Measurements from ENCODE around the gene PODNL1.

The PODNL1 gene

DNA sequence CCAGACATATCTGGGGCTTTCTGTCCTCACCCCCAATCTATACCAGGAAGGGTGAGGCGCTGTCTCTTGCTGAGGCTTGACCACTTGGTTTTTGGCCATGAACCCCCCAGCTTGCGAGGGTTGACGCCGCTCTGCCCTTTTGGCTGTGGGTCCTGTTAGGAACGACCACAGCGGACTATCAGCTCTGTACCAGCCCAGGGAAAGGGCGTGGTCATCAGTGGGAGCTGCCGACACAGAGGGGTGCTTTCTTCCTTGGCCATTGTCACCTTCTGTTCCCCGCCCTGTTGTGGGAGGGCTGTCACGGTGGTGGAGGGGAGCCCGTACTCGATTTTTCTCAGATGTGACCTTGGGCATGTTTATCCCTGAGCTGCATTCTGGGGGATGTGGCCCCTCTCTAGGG is 19.8 kb upstream of the PODNL1 start:
- no peak for DNase-seq (ENCODE audit: low read depth, low spot score)

DNA sequence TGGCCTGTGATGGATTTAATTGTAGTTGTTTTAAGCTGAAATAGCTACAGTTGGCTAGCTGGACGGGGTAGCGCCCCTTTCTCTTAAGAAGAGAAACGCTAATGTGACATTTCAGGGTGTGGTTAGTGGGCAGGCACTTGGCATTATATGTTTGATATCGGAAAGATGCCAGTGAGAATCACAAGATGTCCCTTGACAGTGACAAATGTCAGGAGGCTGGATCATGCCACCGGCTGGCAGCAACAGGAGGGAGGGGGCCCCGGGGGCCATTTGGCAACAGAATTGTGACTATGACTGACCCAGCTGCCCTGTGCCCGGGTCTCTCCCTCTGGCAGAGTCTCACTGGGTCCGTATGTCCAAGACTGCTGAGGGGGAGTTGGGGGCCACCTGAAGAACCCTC is 18.8 kb upstream of the PODNL1 start:
- DNase-seq (ENCODE audit: low read depth, low spot score): no peak

DNA sequence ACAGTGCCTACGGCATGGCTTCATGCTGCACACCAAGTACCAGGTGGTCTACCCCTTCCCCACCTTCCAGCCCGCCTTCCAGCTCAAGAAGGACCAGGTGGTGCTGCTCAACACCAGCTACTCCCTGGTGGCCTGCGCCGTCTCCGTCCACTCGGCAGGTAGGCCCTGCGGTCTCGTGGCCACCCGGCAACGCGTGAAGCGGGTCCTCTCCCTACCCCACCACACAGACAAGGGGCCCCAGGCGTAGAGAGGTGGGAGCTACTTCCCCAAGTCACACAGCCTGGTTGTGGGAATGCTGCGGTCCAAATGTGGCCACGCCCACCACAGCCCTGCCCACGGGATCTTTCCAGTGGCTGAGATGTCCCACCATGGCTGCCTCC is 18.1 kb upstream of the PODNL1 start:
- no peak for DNase-seq (ENCODE audit: low read depth, low spot score)

DNA sequence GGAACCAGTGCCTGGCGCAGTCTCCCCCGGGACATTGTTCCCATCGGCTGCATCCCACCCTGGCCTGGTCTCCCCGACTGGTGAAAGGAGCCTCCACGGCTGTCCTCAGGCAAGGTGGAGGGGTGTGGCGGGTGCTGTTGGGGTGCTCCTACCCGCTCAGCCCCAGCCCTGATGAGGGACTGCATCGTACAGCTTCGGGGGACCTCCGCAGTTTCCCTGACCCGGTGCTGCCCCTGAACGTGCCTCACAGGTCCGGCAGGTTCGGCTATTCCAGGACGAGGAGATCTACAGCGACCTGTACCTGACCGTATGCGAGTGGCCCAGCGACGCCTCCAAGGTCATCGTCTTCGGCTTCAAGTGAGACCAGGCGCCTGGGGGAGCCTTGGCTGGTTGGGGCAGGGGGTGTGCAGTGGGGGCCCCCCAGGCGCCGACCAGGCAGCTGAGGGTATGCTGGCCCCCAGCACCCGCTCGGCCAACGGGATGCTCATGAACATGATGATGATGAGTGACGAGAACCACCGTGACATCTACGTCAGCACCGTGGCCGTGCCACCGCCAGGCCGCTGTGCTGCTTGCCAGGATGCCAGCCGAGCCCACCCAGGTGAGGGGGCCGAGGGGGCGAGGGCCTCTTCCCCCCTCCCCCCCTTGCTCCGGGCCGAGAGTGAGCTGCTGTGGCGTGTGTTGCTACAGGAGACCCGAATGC is 17.6 kb upstream of the PODNL1 start:
- no peak for DNase-seq (ENCODE audit: low read depth, low spot score)

DNA sequence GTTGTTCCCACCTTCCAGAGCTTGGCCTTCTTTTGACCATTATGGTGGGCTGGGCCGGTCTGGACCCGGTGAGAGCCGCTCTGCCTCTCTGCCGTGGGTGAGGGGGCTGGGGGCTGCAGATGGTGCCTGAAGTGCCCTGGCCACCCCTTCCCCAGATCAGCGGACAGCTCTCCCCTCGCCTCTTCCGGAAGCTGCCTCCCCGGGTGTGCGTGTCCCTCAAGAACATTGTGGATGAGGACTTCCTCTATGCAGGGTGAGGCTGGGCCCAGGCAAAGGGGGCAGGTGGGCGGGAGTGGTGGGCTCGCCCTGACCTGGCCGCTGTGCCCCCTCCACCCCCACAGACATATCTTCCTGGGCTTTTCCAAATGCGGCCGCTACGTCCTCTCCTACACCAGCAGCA is 16.0 kb upstream of the PODNL1 start:
- DNase-seq (ENCODE audit: low read depth, low spot score): no peak

DNA sequence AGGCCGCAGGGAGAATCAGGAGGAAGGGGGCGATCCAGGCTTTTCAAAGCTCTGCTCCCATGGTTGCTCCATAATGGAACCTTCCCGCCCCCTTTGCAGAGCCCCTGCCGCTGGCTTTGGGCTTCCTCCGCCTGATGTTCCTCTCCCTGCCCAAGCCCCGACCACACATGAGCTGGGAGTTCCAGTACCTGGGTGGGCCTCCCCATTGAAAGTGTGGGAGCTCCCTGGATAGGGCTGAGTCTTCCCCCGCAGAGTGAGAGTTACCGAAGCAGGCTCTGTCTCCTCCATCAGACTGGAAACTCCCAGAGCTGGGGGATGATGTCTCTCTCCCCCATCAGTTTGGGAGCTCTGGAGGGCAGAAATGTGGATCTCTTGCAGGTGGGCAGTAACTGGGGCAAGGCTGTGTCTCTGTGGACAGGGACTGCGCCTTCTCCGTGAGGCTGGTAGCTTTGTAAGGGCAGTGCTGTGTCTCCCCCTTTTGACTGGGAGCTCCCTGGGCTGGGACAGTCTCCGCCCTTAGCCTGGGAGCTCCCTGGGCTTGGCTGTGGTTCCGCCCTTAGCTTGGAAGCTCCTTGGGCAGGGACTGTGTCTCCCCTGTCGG is 14.8 kb upstream of the PODNL1 start:
- no peak for DNase-seq (ENCODE audit: low read depth, low spot score)

DNA sequence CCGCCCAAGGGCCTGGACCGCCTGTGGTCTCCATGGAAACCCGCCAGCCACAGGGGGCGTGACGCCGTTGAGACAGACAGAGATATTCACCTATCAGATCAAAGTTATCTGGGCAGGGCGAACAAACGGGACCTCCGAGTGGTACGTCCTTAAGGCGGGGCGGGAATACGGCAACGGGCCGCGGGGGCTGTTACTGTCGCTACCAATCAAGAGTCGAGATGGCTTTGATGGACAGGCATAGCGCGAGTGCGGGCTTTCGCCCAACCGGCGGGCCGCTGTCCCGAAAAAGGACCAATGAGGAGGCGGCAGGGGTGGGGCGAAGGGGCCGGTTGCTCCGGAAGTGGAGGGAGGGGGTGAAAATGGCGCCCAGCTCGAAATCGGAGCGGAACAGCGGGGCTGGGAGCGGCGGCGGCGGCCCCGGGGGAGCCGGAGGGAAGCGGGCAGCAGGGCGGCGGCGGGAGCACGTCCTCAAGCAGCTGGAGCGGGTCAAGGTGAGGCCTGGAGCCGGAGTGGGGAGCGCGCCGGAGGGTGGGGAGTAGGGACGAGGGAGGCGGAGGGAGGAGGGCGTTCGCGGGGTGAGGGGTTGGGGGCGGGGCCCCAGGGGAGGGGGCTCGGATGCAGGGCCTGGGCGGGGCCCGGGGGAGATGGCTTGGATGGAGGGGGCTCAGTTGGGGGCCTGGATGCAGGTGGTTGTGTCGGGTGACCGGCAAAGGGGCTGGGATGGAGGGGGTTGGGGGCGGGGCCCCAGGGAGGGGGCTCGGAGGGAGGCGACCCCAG is 14.1 kb upstream of the PODNL1 start, which contains the start of gene DCAF15:
TSS of gene DCAF15 (plus strand) at position 356 of the 777 bp plus-strand sequence. CDS start at position 360, 4 bp downstream.
- DNase-seq (ENCODE audit: low read depth, low spot score): peak; percentile 99

DNA sequence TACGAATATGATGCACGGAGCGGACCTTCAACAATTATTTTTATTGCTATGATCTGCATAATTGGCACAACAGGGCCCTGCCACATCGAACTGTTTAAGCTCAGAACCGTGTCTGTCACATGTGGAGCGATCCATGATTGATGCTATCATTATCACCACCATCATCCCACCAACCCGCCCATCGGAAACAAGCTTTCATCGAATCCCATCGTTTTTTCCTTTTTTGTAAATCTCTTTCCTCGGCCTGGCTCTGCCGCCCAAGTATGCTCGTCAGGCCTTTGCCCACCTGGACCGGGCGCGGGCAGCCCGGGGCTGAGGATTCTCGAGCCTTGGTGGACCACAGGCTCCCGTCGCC is 13.6 kb upstream of the PODNL1 start:
- no peak for DNase-seq (ENCODE audit: low read depth, low spot score)

DNA sequence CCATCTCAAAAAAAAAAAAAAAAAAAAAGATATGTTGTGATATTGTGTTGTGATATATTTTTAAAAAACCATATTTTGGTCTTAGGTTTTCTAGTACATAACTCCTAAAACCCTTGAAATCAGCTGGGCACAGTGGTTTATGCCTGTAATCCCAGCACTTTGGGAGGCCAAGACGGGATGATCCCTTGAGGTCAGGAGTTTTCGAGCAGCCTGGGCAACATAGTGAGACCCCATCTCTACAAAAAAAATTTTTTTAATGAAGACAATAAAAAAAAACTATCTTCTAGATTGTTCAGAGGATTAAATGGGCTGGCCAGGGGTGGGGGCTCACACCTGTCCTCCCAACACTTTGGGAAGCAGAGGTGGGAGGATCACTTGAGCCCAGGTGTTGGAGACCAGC is 12.8 kb upstream of the PODNL1 start:
- no peak for DNase-seq (ENCODE audit: low read depth, low spot score)

DNA sequence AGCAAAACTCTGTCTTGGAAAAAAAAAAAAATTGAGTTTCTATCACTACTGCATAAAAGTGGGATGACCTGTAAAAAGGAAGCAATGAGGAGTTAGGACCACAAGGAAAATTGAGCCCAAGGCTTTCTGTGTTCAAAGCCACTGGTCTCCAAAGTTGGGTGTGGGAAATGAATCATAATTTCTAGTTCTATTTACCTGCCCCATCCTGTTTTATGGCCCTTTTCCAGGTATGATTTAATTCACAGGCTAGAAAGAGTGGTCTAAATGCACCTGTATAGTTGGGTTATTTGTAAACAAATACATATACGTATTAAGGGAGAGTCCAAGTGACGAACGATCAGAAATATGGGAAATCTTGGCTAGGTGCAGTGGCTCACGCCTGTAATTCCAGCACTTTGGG is 8.2 kb upstream of the PODNL1 start:
- DNase-seq (ENCODE audit: low read depth, low spot score): no peak

DNA sequence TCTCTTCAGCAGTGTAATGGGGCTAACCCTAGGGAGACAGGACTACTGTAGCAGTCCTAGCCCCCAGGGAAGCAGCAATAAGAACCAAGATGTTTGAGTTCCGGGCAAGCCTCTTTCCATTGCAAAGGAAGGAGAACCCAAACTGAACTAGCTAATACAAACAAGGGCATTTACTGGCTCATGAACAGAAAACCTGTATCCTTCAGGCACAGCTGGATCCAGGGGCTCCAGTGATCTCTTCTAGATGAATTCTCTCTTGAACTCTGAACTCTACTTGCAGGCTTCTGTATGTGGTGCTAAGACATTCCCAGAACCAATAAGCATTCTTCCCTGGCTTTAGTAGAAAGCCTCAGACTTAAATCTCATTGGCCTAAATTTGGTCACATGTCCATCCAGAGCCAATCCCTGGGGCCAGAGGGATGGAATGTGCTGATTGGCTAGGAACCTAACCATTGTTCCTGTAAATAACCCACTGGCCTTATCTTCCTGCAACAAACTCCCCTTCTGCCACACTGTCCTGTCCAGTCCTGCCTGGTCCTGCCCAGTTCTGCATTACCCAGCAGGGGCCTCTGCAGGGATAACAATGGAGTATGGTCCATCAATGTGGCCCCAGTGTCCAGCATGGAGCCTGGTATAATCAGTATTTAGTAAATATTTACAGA is 3.9 kb upstream of the PODNL1 start:
- DNase-seq (ENCODE audit: low read depth, low spot score): no peak

DNA sequence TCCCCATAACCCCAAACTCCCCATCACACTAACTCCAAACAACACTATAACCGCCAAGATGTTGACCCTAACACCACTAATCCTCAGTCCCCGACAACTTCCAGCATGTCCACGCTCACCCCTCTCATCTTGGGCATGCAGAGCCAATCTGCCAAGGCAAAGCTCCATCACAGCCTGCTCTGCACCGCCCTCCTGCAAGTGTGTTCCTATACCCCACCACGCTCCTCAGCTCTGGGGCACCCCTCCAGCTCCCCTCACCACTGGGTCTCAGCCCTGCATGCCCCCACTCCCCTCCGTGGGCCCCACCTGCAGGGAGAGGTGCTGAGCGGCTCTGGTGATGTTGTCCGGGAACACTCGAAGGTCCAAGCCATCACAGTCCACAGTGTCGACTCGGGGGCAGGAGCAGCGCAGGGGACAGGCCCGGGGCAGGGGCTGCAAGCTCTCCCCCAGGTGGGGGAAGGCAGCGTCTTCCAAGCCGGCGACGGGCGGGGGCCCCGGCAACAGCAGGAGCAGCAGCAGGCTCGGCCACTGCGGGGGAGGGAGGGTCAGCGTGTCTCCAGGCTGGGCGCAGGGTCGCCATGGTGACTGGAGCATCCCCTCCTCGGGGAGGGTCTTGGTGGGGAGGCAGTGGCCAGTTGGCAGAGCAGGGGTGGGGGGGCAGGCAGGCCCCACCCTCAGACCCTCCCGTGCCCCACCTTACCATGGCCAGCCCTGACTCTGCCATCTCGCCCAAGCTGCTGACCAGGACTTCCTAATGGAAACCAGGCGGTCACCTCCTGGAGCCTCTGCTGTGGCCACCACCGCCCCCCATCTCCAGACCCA is 527 bp downstream of the PODNL1 start:
- no peak for DNase-seq (ENCODE audit: low read depth, low spot score)

DNA sequence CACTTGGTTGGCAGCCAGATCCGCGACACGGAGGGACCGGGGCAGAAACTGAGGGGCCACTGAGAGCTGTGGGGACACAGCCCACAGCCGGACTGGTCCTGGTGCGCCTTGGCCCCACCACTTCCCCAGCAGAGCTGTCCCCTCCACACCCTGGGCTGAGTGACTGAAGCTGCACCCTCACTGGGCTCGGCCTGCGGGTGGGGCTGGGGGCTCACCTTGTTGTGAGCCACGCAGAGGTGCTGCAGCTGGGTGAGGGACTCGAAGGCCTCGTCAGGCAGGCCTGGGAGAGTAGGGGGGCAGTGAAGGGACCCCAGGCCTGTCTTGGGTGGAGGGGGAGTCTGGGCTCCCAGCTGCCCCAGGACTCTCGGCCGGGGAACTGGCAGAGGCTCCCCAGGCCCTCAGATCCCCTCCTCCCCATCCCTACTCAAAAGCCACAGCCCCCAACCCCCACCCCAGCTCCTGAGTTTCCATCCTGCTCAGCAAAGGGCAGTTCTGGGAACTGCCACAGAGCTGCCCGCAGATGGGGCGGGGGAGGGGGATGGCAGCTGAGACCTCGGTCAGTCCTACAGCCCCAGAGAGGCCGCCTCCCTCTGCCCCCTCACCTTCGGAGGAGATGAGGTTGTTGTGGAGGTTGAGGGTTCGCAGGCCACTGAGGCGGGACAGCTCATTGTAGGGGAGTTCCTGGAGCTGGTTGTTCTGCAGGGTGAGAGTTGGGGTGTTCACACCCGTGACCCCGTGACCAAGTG is 2.3 kb downstream of the PODNL1 start:
- DNase-seq (ENCODE audit: low read depth, low spot score): no peak

DNA sequence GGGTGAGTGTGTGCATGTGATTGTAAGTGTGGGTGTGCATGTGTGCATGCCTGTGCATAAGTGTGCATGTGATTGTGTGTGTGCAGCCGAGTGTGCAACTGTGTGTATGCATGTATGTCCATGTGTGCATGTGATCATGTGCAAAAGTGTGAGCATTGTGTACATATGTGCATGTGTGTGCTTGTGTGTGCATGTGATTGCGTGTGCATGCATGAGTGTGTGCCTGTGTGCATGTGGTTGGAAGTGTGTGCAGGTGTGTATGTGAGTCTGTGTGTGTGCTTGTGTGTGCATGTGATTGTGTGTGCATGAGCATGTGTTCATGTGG is 3.5 kb downstream of the PODNL1 start:
- no peak for DNase-seq (ENCODE audit: low read depth, low spot score)

DNA sequence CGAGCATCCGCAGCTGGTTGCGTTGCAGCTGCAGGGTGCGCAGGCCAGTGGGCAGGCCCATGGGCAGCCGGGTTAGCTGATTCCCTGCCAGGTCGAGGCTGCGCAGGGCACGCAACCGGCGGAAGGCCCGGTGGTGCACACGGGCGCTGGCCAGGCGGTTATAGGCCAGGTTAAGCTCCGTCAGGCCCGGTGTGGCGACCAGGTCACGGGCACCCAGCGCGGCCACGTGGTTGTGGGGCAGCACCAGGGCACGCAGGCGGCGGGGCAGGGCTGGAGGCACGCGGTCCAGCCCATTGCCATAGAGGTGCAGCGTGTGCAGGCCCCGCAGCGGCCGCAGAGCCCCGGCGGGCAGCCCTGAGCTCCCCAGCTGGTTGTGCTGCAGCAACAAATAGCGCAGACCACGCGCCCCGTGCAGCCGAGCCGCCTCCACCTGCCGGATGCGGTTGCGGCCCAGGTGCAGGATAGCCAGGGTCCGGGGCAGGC is 5.3 kb downstream of the PODNL1 start:
- DNase-seq (ENCODE audit: low read depth, low spot score): no peak

DNA sequence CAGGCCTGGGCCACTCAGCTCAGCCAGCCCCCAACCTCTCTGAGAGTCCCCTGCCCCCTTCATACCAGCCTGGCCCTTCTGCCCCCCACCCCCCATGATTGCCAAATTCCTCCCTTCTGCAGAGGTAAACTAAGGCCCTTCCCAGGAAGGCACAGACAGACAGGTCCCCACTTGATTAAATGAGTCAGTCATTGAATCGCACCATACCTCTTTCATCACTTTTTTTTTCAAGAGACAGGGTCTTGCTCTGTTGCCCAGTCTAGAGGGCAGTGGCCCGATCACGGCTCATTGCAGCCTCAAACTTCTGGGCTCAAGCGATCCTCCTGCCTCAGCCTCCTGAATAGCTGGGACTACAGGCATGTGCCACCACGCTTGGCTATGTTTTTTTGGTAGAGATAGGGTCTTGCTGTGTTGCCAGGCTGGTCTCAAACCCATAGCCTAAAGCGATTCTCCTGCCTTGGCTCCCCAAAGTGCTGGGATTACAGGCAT is 6.0 kb downstream of the PODNL1 start:
- DNase-seq (ENCODE audit: low read depth, low spot score): no peak

DNA sequence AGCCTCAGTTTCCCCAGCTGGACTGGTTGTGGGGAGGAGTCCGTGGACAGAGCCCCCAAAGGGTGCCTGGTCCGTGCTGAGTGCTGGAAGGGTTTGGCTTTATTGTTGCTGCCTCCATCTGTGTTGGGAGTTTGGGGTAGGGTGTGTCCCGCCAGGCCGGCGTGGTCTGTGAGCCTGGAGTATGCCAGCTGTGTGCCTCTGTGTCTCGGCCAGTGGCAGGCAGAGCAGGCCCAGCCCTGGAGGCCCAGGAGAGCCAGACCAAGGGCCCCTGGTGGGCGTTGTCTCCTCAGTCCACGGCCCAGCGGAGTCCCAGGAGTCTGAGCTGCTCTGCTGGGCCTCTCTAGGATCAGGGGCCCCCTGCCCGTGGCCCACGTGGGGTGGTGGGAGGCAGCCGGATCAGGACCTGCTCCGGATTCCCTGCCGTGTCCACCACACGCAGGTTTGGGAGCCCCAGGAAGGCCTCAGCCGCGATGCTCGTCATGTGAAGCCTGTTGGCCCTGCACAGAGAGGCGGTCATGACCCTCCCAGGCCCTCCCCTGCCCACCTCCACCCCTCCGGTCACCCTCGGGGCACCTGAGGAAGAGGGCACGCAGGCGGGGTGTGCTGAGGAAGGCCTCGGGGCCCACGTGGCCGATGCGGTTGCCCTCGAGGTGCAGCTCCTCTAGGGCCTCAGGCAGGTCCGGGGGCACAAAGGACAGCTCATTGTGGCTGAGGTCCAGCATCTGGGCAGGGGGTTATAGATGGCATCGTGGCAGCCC is 6.6 kb downstream of the PODNL1 start:
- DNase-seq (ENCODE audit: low read depth, low spot score): no peak

DNA sequence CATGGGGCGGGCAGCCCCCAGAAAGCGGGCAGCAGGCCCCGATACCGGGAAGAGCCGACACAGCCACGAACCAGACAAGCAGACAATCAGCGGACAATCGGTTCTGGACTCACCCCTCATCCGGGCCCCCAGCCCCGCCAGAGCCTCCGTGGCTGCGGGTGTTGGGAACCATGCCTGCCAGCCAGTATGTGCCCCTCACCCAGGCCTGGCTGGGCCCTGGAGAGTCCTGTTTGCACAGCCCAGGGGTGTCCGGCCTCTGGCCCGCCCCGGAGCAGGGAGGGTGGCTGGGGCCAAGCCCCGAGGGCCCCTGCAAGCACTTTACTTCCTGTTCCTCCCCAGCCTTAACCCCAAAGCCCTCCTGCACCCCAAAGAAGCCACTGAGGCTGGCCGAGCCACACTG is 7.8 kb downstream of the PODNL1 start:
- no peak for DNase-seq (ENCODE audit: low read depth, low spot score)

DNA sequence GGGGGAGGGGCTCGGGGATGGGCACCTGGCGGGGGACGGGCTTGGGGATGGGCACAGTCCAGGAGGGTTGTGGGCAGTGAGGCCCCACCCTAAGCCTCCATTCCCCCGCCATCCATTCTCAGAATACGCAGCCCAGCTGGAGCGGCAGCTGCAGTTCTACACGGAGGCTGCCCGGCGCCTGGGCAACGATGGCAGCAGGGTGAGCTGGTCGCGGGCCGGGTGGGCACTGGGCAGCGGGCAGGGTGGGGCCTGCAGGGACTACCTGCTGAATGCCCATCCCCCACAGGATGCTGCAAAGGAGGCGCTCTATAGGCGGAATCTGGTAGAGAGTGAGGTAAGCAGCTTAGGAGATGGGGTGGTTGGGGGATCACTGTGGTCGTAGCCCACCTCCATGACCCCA is 8.3 kb downstream of the PODNL1 start:
- DNase-seq (ENCODE audit: low read depth, low spot score): no peak

DNA sequence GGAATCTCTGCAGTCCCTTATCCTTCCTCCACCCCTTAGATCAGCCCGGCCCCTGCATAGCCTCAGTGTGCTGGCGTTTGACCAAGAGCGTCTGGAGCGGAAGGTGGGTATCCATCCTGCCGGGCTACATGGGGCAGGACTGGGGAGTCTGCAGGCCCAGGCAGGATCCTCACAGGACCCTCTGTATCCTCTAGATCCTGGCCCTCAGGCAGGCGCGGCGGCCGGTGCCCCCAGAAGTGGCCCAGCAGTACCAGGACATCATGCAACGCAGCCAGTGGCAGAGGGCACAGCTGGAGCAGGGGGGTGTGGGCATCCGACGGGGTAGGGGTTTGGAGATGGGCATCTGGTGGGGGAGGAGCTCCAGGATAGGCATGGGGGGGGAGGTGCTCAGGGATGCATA is 8.9 kb downstream of the PODNL1 start:
- no peak for DNase-seq (ENCODE audit: low read depth, low spot score)
